ENCODE results near the gene SLC22A5.
"Not testable (repeated sequence)": the region's sequence is repeated elsewhere in the genome, so short reads cannot be mapped to it uniquely, and the experiment has no call there.

SLC22A5 gene

GRCh38 chr5:132387640-132388117 is 18.2 kb downstream of the SLC22A5 start:
- DNase-seq (ENCODE audit: low read depth in 2 of 2), result no peak

- no peak for DNase-seq (ENCODE audit: low read depth in 2 of 2)
These were observed 18.9 kb downstream of the SLC22A5 start for GRCh38 chr5:132388244-132389050.

GRCh38 chr5:132389051-132389331 is 19.5 kb downstream of the SLC22A5 start:
- no peak for DNase-seq (ENCODE audit: low read depth in 2 of 2)

GRCh38 chr5:132389585-132390286 is 20.2 kb downstream of the SLC22A5 start:
- DNase-seq (ENCODE audit: low read depth in 2 of 2), result no peak

- no peak for DNase-seq (ENCODE audit: low read depth in 2 of 2)
These were observed 21.7 kb downstream of the SLC22A5 start for GRCh38 chr5:132391247-132391646.

GRCh38 chr5:132391870-132392269 is 22.4 kb downstream of the SLC22A5 start:
- DNase-seq (ENCODE audit: low read depth in 2 of 2), result no peak

GRCh38 chr5:132392411-132392810 is 22.9 kb downstream of the SLC22A5 start:
- DNase-seq (ENCODE audit: low read depth in 2 of 2), result no peak

GRCh38 chr5:132392978-132393825 is 23.7 kb downstream of the SLC22A5 start:
- DNase-seq (ENCODE audit: low read depth in 2 of 2), result no peak

GRCh38 chr5:132394667-132395259 is 25.3 kb downstream of the SLC22A5 start:
- no peak for DNase-seq (ENCODE audit: low read depth in 2 of 2)

GRCh38 chr5:132396589-132397031 is 27.1 kb downstream of the SLC22A5 start:
- no peak for DNase-seq (ENCODE audit: low read depth in 2 of 2)

- no peak for DNase-seq (ENCODE audit: low read depth in 2 of 2)
These were observed 27.7 kb downstream of the SLC22A5 start for GRCh38 chr5:132397224-132397623.

GRCh38 chr5:132397936-132398675 is 28.6 kb downstream of the SLC22A5 start:
- not testable (repeated sequence) for DNase-seq (ENCODE audit: low read depth in 2 of 2)

- not testable (repeated sequence) for DNase-seq (ENCODE audit: low read depth in 2 of 2)
These were observed 34.5 kb downstream of the SLC22A5 start for GRCh38 chr5:132404041-132404440.

GRCh38 chr5:132405646-132406045 is 36.1 kb downstream of the SLC22A5 start:
- no peak for DNase-seq (ENCODE audit: low read depth in 2 of 2)

- DNase-seq (ENCODE audit: low read depth in 2 of 2), result no peak
These were observed 36.8 kb downstream of the SLC22A5 start for GRCh38 chr5:132406144-132406783.

GRCh38 chr5:132407970-132408369 is 38.5 kb downstream of the SLC22A5 start:
- DNase-seq (ENCODE audit: low read depth in 2 of 2), result no peak

- no peak for DNase-seq (ENCODE audit: low read depth in 2 of 2)
These were observed 38.9 kb downstream of the SLC22A5 start for GRCh38 chr5:132408456-132408855.

GRCh38 chr5:132408965-132409364 is 39.5 kb downstream of the SLC22A5 start:
- DNase-seq (ENCODE audit: low read depth in 2 of 2), result no peak

- peak; percentile 77 to 78 for DNase-seq (ENCODE audit: low read depth in 2 of 2)
These were observed 41.2 kb downstream of the SLC22A5 start for GRCh38 chr5:132410451-132411303.
